Measurements from ENCODE around the gene ZCCHC14.

DNA sequence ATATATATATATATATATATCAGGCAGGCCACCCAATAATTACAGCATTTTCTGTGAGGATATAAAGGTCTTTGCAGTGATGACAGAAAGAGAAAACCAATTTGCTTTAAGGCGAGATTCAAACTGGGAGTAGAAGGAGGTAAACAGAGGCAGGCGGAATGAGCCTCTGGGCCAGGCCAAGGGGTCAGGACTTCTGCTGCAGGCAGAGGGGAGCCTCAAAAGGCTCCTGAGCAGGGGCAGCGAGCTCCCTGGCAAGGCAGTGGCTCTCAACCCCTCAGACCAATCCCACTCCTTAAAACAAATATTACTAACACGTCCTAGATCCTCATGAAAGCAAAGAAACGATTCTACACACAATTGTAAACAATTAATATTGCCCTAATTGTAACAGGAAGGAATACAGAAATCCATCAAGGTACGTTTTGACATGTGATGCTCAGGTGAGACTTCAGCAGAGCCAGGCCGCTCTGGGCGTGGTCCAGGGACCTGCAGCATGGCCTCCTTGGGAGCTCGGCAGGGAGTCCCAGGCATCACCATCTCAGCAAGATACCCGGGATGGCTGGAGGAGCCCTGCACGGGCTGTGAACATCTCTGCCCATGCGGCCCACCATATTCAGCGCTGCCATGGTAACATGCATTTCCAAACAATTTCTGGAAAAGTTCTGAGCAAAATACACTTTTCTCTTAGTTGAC, 127.7 kb downstream of the ZCCHC14 start:
- TF ChIP-seq CTCF (IDR thresholded peaks at IDR 0.05; ENCODE audit: insufficient read depth, low read depth, low read length): no peak
- TF ChIP-seq EZH2 (IDR thresholded peaks at IDR 0.05; ENCODE audit: insufficient read depth, low read length): no peak
